ENCODE results near the gene CT47A1.
"Not testable (repeated sequence)": the region's sequence is repeated elsewhere in the genome, so short reads cannot be mapped to it uniquely, and the experiment has no call there.

CT47A1 gene

DNA sequence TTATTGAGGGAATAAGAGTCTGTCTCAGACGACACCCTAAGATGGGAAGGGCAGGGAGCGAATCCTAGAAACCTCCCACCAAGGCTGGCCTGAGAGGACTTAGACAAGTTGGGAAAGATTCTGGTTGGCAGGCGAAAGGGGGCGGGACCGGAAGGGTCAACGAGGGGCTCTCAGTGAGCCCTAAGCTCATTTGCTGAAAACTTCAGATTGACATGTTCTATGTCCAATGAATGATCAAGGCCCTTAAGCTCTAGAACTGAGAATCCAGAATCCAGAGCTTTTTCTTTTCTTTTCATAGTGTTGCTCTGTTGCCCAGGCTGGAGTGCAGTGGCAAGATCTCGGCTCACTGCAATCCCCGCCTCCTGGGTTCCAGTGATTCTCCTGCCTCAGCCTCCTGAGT, at the start of gene CT47A1:
CT47A1 (minus strand) TSS at position 101 of the 400 bp plus-strand sequence. CDS start 231 bp downstream, outside the sequence.
- not testable (repeated sequence) for DNase-seq

DNA sequence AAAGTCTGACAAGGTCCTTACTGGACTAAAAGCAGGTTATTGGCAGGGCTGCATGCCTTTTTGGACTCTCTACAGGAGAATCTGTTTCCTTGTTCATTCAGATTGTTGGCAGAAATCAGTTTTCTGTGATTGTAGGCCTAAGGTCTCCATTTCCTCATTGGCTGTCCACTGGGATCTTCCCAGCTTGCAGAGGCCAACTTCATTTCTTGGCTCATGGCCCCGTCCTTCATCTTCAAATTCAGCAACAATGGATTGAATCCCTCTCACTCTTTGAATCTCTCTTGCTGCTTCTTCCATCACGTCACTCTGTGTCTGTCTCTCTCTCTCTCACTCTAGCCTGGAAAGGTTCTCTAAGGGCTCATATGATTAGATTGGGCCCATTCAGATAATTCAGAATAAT, 47.0 kb upstream of the CT47A1 start:
- DNase-seq = no peak

DNA sequence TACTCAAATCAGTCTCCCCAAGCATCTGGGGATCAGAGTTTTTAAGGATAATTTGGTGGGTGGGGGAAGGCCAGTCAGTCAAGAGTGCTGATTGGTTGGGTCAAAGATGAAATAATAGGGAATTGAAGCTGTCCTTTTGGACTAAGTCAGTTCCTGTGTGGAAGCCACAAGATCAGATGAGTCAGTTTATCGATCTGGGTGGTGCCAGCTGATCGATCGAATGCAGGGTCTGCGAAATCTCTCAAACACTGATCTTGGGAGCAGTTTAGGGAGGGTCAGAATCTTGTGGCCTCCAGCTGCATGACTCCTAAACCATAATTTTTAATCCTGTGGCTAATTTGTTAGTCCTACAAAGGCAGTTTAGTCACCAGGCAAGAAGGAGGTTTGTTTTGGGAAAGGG, 44.5 kb upstream of the CT47A1 start:
- no peak for DNase-seq

GRCh38 chrX:121028419-121028818, 42.9 kb upstream of the CT47A1 start:
- DNase-seq = no peak

- DNase-seq = no peak
Observed at GRCh38 chrX:121014826-121015225, 29.3 kb upstream of the CT47A1 start.

DNA sequence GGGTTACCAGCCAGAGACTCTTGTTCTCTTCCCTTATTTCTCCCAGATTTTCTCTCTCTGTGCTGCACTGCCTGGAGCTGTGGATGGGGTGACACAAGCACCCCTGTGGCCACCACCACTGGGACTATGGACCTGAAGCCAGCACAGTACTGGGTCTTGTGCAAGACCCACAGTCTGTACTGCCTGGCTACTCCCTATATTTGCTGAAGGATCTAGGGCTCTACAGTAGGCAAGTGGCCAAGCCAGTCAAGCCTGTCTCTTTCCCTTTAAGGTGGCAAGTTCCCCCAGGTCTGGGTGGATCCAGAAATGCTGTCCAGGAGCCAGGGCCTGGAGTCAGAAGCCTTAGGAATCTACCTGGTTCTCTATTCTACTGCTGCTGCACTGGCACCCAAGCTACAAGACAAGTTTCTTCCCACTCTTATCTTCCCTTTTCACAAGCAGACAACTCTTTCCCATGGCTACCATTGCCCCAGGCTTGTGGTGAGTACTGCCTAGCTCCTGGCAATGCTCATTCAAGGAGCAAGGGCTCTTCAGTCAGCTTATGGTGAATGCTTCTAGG, 28.4 kb upstream of the CT47A1 start:
- no peak for DNase-seq

GRCh38 chrX:121011254-121011653, 25.7 kb upstream of the CT47A1 start:
- no peak for DNase-seq

- no peak for DNase-seq
Observed at GRCh38 chrX:121010218-121010617, 24.7 kb upstream of the CT47A1 start.

DNA sequence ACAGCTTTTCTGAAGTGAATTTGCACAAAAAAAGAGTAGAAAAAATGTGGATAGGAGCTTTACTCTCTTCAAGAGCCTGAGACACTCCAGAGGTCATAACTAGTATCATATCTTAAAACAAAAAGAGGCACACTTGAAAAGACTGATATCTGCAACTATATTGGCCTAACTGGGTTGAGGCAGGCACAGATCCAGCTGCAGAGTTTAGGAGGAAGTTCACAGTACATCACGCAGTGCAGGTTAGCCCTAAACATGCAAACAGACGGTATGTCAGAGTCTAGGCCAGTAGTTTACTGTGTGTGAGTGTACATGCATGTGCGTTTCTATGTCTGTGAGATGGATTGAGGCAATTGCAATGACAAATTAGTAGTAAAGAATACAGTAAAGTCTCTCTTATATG, 24.2 kb upstream of the CT47A1 start:
- DNase-seq = no peak

- no peak for DNase-seq
Observed at GRCh38 chrX:121008920-121009319, 23.4 kb upstream of the CT47A1 start.

- no peak for DNase-seq
Observed at GRCh38 chrX:121000589-121000988, 15.0 kb upstream of the CT47A1 start.

- DNase-seq = no peak
Observed at GRCh38 chrX:120999413-120999812, 13.9 kb upstream of the CT47A1 start.

- DNase-seq = not testable (repeated sequence)
Observed at GRCh38 chrX:120956500-120956899, 29.1 kb downstream of the CT47A1 start, which contains the start of gene CT47A7. Gene CT47A7, minus strand, starts transcription at chrX:120956600. Its CDS starts 255 bp downstream, at chrX:120956345.
